ENCODE measurements around the gene TMEM167A.

DNA sequence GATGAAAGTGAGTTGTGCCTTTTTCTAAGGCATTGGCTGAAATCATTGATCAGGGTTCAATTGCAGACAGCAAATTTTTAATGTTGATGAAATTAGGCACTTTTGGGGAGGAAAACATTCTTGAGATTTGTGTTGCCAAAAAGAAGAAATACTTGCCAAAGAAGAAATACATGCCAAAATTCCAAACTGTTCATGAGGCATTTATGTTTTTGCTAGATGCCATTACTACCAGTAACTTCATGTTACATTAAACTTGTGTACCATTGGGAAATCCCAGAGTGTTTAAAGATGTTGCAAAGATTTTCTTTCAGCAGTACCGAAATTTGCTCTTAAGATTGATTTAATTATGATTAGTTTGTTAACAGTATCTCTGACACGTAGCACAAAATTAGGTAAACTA is 7.1 kb upstream of the TMEM167A start:
- TF ChIP-seq, protein P1, sequence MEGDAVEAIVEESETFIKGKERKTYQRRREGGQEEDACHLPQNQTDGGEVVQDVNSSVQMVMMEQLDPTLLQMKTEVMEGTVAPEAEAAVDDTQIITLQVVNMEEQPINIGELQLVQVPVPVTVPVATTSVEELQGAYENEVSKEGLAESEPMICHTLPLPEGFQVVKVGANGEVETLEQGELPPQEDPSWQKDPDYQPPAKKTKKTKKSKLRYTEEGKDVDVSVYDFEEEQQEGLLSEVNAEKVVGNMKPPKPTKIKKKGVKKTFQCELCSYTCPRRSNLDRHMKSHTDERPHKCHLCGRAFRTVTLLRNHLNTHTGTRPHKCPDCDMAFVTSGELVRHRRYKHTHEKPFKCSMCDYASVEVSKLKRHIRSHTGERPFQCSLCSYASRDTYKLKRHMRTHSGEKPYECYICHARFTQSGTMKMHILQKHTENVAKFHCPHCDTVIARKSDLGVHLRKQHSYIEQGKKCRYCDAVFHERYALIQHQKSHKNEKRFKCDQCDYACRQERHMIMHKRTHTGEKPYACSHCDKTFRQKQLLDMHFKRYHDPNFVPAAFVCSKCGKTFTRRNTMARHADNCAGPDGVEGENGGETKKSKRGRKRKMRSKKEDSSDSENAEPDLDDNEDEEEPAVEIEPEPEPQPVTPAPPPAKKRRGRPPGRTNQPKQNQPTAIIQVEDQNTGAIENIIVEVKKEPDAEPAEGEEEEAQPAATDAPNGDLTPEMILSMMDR (conservative IDR thresholded peaks at IDR 0.05; ENCODE audit: low read depth, low read length) = no peak
- TF ChIP-seq MXI1 (IDR thresholded peaks at IDR 0.05; ENCODE audit: borderline replicate concordance, low read depth, low read length) = no peak
- TF ChIP-seq RFX5 (IDR thresholded peaks at IDR 0.05; ENCODE audit: low read depth, low read length) = no peak
- TF ChIP-seq SMC3 (IDR thresholded peaks at IDR 0.05; ENCODE audit: low read depth, low read length) = no peak
- TF ChIP-seq RAD21 (IDR thresholded peaks at IDR 0.05; ENCODE audit: low read length) = no peak

Measured in IMR-90 (cell line).